Calu3 (cell line): ENCODE measurements around the gene NEU4. TPM values are rescaled to one million over a fixed set of nuclear protein-coding genes. Genes with fewer than 3 reads are reported as not detected.

ENCODE experiments used
- BruUV-seq: library from RNA; stranded (reverse); fragments of 400-500 nt; replicated peaks from 2 replicates; lab custom pipeline; 2021; lab: Mats Ljungman, UMichigan
- CTCF ChIA-PET: fragments of 300-600 bp; sonication (Branson Sonifier 250); formaldehyde crosslinking; loops from one replicate; lab custom pipeline; 2022; ENCODE audit warnings: antibody characterized with exemption; lab: Charles Lee
- DNase-seq: peaks from one replicate; pipeline ENCODE4 v3.0.0; 2022
- H3K27ac Mint-ChIP-seq: one replicate; pipeline ENCODE4 v1.8.0; 2022; ENCODE audit warnings: mixed read lengths; ENCODE audit not compliant: unreplicated experiment
- H3K27me3 Mint-ChIP-seq: one replicate; pipeline ENCODE4 v1.8.0; 2022; ENCODE audit warnings: mixed read lengths; ENCODE audit not compliant: unreplicated experiment
- H3K36me3 Mint-ChIP-seq: one replicate; pipeline ENCODE4 v1.8.0; 2022; ENCODE audit warnings: mild to moderate bottlenecking, moderate library complexity, mixed read lengths; ENCODE audit not compliant: insufficient read depth, unreplicated experiment
- H3K4me1 Mint-ChIP-seq: one replicate; pipeline ENCODE4 v1.8.0; 2022; ENCODE audit warnings: mild to moderate bottlenecking, low read depth, mixed read lengths; ENCODE audit not compliant: unreplicated experiment
- H3K4me3 Mint-ChIP-seq: one replicate; pipeline ENCODE4 v1.8.0; 2022; ENCODE audit warnings: mild to moderate bottlenecking, low read depth, moderate library complexity, mixed read lengths; ENCODE audit not compliant: unreplicated experiment
- H3K9me3 Mint-ChIP-seq: one replicate; pipeline ENCODE4 v1.8.0; 2022; ENCODE audit warnings: low read depth, mixed read lengths; ENCODE audit not compliant: unreplicated experiment
- intact Hi-C: fragments of 100-400 bp; cut with micrococcal nuclease; formaldehyde crosslinking; loops from one replicate; pipeline ENCODE4 v1.10.0; 2022; ENCODE audit not compliant: unreplicated experiment
- total RNA-seq: library from RNA; stranded (reverse); gene quantifications from 2 replicates; pipeline ENCODE4 v1.2.3, GENCODE V29; 2022
- TF ChIP-seq, protein P1 (sequence below): fragments of 200-600 bp; IDR thresholded peaks from one replicate; pipeline ENCODE4 v1.8.0; 2022; ENCODE audit warnings: antibody characterized with exemption; ENCODE audit not compliant: unreplicated experiment

The NEU4 gene
- total RNA-seq, 1 experiment from 2014 or later: 0.14 TPM

DNA sequence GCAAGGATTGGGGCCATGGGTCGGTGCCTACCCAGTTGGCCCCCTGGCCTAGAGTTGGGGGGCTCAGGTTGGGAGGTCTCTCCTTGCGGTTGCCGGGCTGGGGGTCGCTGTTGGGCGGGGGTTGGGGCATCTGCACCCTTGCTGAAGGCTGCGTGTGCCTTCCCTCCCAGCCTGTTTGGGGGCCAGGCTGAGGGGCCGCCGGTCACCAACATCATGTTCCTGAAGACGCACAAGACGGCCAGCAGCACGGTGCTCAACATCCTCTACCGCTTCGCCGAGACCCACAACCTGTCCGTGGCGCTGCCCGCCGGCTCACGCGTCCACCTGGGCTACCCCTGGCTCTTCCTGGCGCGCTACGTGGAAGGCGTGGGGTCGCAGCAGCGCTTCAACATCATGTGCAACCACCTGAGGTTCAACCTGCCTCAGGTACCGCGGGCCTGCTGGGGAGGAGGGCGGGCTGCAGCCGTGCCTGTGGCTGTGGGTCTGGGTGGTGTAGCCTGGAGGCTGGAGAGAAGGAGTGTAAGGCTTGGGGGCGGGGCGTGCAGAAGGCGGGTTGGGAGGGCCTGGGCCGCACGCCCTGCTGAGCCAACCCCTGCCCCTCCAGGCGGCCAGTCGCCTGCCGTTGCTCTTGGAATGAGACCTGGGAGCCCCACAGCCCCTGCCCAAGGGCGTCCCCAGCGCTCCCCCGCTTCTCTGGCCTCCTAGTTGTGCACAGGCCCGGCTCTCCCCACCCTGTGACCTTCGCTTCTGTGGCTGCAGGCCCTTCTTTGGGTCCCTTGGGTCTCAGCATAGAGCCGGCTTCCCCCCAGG, 7.2 kb upstream of the NEU4 start:
- Mint-ChIP-seq H3K4me1 (no peaks in the 10 kb centered on the region), H3K27ac (no peak overlapping the region), H3K4me3 (no peak overlapping the region), H3K36me3 (no peaks in the 10 kb centered on the region), H3K9me3 (no peaks in the 10 kb centered on the region), H3K27me3 (peaks cover 54% of the 10 kb centered on the region)
- no TSS peak for BruUV-seq
- TF ChIP-seq, protein P1, sequence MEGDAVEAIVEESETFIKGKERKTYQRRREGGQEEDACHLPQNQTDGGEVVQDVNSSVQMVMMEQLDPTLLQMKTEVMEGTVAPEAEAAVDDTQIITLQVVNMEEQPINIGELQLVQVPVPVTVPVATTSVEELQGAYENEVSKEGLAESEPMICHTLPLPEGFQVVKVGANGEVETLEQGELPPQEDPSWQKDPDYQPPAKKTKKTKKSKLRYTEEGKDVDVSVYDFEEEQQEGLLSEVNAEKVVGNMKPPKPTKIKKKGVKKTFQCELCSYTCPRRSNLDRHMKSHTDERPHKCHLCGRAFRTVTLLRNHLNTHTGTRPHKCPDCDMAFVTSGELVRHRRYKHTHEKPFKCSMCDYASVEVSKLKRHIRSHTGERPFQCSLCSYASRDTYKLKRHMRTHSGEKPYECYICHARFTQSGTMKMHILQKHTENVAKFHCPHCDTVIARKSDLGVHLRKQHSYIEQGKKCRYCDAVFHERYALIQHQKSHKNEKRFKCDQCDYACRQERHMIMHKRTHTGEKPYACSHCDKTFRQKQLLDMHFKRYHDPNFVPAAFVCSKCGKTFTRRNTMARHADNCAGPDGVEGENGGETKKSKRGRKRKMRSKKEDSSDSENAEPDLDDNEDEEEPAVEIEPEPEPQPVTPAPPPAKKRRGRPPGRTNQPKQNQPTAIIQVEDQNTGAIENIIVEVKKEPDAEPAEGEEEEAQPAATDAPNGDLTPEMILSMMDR: no peak
- no peak for DNase-seq
- intact Hi-C loops: no loop called here
- CTCF ChIA-PET: interaction anchor here (0.7 kb wide), 1 partner anchor 541 kb away, joined by 3 read pairs; no protein-coding TSS in a partner anchor

DNA sequence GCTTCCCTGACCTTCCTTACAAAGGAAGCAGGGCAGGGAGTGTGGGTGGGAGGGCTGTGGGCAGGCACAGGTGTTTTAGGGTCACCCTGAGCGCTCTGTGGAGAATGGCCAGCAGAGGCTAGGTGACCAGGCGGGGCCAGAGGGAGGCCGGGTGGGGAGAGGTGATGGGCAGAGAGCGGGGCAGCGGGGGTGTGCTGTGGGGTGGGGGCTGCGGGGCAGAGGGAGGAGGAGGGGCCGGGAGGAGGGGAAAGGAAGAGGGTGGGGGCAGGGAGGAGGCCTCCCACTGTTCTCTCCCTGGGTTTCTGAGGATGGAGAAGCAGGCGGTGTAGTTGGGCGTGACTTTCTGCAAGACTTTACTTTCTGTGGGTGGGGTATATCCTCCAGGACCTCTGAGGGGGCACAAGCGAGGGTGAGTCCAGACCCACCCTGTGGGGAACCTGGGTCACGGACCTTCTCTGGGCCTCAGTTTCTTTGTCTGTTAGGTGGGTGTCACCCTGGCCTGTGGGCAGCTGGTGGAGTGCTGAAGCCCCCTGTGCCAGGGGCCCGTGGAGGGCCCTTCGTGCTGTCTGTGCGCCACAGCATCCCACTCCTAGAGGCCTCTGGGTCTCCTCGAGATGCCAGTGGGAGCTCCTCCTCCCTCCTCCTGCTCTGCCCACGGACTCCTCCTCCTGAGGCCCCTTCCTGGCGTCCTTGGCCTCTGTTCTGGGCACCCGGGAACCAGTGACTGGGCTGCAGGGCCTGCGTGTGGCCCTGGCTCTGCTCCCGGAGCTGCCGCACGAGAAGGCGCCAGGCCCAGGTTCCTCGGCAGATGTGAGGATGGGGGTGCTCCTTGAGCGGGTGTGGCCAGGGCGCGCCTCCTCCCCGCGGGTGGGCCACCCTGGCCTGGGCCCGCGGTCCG, 6.3 kb upstream of the NEU4 start:
- DNase-seq: no peak
- Mint-ChIP-seq H3K27ac (no peak overlapping the region), H3K4me1 (no peaks in the 10 kb centered on the region), H3K27me3 (peaks cover 48% of the 10 kb centered on the region), H3K36me3 (no peaks in the 10 kb centered on the region), H3K9me3 (no peaks in the 10 kb centered on the region), H3K4me3 (peak overlapping the region; percentile 58)
- BruUV-seq: no TSS peak
- TF ChIP-seq, protein P1: no peak
- CTCF ChIA-PET: no interaction called here
- intact Hi-C loops: no loop called here

DNA sequence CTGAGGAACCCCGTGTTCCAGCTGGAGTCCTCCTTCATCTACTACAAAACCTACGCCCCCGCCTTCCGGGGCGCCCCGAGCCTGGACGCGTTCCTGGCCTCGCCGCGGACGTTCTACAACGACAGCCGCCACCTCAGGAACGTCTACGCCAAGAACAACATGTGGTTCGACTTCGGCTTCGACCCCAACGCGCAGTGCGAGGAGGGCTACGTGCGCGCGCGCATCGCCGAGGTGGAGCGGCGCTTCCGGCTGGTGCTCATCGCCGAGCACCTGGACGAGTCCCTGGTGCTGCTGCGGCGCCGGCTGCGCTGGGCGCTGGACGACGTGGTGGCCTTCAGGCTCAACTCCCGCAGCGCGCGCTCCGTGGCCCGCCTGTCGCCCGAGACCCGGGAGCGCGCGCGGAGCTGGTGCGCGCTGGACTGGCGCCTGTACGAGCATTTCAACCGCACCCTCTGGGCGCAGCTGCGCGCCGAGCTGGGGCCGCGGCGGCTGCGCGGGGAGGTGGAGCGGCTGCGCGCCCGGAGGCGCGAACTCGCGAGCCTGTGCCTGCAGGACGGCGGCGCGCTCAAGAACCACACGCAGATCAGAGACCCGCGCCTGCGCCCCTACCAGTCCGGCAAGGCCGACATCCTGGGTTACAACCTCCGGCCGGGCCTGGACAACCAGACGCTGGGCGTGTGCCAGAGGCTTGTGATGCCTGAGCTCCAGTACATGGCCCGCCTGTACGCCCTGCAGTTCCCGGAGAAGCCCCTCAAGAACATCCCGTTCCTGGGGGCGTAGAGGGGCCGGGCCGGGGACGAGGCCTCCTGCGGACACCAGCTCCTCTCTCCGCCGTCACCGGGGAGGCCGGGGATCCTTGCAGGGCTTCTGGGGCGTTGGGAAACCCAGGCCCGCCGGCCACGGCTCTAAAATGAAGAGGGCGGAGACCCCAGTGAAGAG, 5.3 kb upstream of the NEU4 start:
- DNase-seq: peak; percentile 18
- peaks cover 43% of the 10 kb centered on the region for H3K27me3 Mint-ChIP-seq
- CTCF ChIA-PET: no interaction called here
- TF ChIP-seq, protein P1: no peak
- BruUV-seq: no TSS peak
- intact Hi-C loops: no loop called here
- H3K4me1 Mint-ChIP-seq: no peaks in the 10 kb centered on the region
- H3K4me3 Mint-ChIP-seq: peak overlapping the region; percentile 58
- no peaks in the 10 kb centered on the region for H3K9me3 Mint-ChIP-seq
- H3K36me3 Mint-ChIP-seq: no peaks in the 10 kb centered on the region
- H3K27ac Mint-ChIP-seq: no peak overlapping the region
